Activated CD4-positive, alpha-beta T cell treated with anti-CD3 and anti-CD28 coated beads for 4 hours (primary cell): ENCODE data around the gene SV2C.
A peak's percentile ranks its signal among the peaks of the same experiment; 100 is the strongest.

ENCODE experiments used
- DNase-seq, 2 donors: peaks; one replicate each; pipeline ENCODE4 v3.0.0-alpha.2; 2020

Gene SV2C

GRCh38 chr5:76388791-76389512 is 305.8 kb downstream of the SV2C start:
- no peak for DNase-seq

DNA sequence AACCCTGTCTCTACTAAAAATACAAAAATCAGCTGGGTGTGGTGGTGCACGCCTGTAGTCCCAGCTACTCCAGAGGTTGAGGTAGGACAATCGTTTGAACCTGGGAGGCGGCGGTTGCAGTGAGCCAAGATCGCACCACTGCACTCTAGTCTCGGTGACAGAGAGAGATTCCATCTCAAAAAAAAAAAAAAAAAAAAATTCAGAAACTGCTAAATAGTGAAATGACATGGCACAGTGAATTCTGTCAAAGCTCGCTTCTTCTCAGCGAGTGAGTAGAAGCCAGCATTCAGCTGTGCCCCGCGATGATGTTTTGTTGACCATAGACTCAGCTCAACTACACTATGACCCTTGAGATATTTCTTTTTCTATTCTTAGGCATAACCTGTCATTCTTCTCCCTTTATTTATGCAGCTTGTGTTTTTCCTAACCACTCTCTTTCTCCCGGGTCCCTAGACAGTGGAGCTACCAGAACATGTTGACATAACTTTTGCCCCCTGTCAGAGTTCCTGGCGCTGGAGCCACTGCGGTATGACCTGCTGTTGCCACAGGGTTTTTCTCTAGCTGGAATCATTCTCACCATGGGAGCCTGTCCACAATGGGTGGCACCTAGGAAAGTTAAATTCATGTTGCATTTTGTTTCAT is 306.5 kb downstream of the SV2C start:
- DNase-seq, result no peak

GRCh38 chr5:76391014-76391413 is 307.8 kb downstream of the SV2C start:
- DNase-seq, result no peak

DNA sequence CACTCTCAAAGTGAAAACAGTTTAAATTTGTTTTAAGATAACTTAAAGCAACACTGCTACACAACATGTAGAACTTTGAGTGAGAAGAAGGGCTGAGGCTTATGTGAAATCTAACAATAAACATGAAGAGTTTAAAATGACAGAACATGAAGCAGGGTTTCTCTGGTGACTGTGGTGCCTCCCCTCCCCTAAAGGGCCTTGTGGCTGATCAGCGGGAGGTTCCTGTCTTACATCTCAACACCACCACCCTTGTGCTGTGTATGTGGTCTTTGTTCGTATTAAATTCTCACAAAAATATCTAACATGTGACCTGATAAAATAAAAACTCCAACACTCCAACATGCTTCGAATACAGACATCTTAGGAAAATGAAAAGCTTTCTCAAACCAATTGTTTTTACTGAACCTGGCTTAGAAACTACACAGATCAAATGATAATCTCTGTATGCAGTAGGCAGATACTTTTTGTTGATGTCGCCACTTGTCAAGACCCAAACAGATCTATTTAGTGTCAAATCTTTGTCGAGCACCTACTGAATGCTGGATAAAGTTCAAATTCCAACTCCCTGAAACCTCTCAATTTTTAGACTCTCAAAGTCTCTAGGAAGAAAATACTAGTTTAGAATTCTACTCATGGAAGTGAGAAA is 310.0 kb downstream of the SV2C start:
- peak in 1 of 2 donors; percentile 9 for DNase-seq

DNA sequence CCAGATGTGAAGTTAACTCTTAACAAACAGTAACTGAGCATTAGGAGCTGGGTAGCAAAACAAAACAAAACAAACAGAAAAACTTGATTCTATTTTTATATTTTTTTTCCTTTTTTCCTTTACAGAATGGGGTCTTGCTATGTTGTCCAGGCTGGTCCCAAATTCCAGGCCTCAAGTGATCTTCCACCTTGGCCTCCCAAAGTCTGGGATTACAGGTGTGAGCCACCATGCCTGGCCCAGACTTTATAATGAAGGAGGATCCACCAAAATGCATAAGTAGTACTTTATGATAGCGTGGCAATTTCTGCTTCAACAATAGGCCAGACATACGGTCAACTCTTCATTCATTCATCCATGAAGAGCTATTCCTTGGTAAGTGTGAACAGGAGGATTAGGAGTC is 314.0 kb downstream of the SV2C start:
- no peak for DNase-seq

DNA sequence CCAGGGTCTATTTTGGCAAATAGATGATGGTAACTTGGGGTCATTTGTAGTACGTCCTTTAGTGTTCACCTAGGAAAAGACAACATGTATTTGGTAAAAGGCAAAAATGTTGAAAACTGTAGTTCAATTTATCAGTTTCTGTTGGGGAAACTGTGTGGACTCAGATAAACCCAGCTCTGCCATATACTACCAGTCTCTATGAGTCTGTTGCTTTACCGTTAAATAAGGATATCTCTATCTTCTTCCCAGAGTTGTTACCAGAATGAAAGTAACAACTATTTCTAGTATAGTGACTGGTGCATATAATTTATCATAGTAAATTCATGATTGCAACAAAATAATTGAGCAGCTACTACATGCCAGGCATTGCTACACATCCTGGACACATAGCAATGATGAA is 316.1 kb downstream of the SV2C start:
- no peak for DNase-seq

DNA sequence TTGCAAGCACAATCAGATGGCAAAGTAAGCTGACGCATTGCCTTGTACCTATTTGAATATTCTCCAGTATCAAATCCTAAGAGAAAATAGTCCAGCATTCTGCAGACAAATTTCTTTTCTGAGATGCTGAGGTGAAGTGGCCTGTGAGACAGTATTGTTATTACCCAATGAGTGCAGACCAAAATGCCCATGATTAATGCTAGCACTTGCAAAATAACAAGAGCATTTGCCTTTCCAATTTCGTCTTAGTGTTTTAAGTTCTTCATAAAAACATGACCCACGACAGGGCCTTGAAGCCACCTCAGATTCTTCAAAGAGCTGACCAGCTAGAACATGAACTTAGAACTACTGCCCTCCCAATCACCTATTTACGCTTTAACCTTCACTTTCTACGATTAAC is 317.3 kb downstream of the SV2C start:
- DNase-seq, result no peak

DNA sequence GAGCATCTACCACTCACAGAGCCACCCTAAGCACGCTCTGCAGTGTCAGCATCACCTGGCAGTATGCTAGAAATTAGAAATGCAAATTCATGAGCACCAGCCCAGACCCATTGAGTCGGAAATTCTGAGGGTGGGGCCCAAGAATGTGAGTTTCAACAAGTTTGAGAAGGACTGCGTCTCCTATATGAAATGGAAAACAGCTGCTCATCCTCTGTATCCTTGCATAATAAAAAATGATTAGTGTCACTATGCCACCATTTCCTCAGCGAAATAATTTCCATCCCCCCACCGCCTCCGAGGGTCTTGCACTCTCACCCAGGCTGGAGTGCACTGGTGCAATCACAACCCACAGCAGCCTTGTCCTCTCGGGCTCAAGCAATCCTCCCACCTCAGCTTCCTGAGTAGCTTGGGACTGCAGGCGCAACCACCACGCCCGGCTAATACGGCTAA is 318.6 kb downstream of the SV2C start:
- DNase-seq, result peak; percentile 22 to 45

- DNase-seq, result peak; percentile 68 to 78
Measured at GRCh38 chr5:76402251-76402885, 319.2 kb downstream of the SV2C start.

GRCh38 chr5:76402886-76403765 is 319.9 kb downstream of the SV2C start, which contains the start of gene IQGAP2:
IQGAP2 (plus strand) TSS chr5:76403285; CDS start chr5:76403546, 261 bp downstream.
- DNase-seq, result peak; percentile 74
